Ovary (tissue), 3 donors: Measurements from ENCODE around the gene PRPF40B.

Experiments used
- CTCF ChIP-seq, 3 donors: fragments of 450-650 bp in 2 of 3; fragments of 200-600 bp in 1 of 3; IDR thresholded peaks; one replicate each; pipeline versions ENCODE4 v1.5.1 to v1.8.0; 2016 to 2022; ENCODE audit warnings: antibody characterized with exemption in 3 of 3, mild to moderate bottlenecking in 1 of 3
- EP300 ChIP-seq: sonication (generic); formaldehyde crosslinking; IDR thresholded peaks from one replicate; pipeline ENCODE4 v1.6.1; 2017; ENCODE audit warnings: antibody characterized with exemption
- POLR2A ChIP-seq: fragments of 450-650 bp; IDR thresholded peaks from one replicate; pipeline ENCODE4 v1.6.1; 2017; ENCODE audit warnings: antibody characterized with exemption, mild to moderate bottlenecking, moderate library complexity
- donor health status: DM: no; HTN: no; CAD: no.

GRCh38 chr12:49648712-49649003 is 25.3 kb downstream of the PRPF40B start:
- TF ChIP-seq CTCF (IDR thresholded peaks at IDR 0.05) (no peak), POLR2A (no peak), EP300 (no peak)
